ENCODE results near the gene KRTAP17-1.
"Not testable (repeated sequence)": the region's sequence is repeated elsewhere in the genome, so short reads cannot be mapped to it uniquely, and the experiment has no call there.

The KRTAP17-1 gene

DNA sequence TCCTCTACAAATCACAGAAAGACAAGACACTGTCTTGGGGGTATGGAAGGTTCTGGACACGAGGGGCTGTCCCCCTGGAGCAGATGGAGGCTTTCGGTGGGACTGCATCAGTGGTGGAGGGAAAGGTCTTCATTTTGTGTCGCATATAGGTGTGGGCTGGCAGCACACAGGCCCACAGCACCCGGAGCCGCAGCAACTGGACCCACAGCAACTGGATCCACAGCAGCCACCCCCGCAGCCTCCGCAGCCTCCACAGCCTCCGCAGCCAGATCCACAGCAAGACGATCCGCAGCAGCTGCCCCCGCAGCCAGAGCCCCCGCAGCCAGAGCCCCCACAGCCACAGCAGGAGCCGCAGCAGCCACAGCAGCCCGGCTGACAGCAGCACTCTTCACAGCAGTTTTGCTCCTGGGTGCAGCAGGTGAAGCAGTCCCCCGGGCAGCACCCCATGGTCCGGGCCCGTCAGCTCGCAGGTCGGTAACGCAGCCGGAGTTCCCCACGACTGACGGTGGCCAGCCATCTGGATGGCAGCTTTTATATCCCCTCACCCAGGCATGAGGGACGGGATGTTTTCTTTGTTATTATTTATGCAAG, at the start of gene KRTAP17-1:
Gene KRTAP17-1 (minus strand): TSS at position 507 of the 591 bp plus-strand sequence. CDS start 60 bp downstream, at position 447.
- no peak for DNase-seq (ENCODE audit: low spot score)

GRCh38 chr17:41363881-41364280, 48.4 kb upstream of the KRTAP17-1 start:
- DNase-seq (ENCODE audit: low spot score) = no peak

GRCh38 chr17:41360296-41360995, 44.9 kb upstream of the KRTAP17-1 start:
- DNase-seq (ENCODE audit: low spot score) = no peak

DNA sequence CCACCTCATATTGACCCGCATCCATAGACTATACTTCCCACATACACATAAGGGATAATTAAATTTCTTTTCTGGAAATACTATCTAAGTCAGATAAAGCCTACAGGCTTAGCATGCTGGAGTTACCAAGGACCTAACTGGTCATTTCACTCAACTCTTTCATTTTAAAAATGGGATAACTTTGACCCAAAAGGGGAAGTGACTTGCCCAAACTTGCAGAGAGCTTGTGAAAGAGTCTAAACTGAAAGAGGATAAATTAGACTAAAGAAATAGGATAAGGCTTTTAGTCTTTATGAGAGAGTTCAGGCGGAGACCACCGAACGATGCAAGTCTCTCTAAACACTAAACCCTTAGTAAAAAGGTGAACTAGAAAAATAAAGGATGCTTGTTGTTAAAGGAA, 39.0 kb upstream of the KRTAP17-1 start:
- DNase-seq (ENCODE audit: low spot score) = no peak

DNA sequence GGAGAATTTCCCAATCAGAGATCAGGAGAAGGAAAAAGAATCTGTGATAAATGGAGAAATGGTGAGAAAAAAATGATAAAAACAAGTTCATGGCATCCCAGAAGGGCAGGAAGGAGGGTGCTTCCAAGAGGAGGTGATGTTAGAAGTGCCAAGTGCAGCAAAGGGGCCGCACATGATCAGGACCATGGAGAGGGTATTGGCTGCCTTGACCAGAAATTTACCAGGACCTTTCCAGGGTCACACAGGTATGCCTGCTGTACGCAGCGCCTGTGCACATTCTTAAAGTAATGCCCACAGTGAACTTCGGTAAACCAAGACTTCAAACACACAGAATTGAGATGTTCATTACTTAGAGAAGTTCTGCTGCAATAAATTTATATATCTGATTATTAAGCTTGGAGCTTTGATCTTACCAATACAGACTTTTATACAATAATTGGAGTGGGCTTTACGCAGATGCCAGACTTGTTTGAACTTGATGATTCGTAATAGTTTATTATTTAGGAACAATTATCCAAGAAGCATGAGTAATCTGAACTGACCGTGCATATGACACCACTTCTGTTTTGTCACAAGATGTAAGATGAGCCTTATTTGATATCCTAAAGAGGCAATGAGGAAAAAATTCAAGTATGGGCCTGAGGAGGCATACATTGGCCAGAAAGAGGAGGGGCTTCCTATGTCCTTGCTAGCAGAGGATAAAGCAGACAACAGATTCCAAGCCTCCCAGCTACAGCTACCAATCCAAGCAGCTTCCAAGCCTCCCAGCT, 37.3 kb upstream of the KRTAP17-1 start:
- DNase-seq (ENCODE audit: low spot score) = no peak

DNA sequence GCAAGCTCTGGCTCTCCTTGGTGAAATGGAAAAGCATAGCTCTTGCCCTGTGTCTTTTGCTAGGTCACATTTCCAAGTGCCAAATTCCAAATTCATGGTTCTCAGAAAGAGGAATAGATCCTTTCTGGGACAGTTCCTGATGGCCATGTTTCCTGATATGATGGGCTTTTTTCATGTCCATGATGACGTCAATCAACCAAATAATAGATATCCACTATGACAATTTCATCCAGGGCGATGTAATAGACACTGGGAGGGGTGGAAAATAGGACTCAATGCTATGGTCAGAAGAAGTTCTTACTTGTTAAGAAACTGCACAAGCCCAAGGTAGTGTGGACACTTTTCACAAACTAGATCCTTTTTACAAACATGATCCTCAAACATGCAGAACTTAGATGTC, 35.7 kb upstream of the KRTAP17-1 start:
- no peak for DNase-seq (ENCODE audit: low spot score)

DNA sequence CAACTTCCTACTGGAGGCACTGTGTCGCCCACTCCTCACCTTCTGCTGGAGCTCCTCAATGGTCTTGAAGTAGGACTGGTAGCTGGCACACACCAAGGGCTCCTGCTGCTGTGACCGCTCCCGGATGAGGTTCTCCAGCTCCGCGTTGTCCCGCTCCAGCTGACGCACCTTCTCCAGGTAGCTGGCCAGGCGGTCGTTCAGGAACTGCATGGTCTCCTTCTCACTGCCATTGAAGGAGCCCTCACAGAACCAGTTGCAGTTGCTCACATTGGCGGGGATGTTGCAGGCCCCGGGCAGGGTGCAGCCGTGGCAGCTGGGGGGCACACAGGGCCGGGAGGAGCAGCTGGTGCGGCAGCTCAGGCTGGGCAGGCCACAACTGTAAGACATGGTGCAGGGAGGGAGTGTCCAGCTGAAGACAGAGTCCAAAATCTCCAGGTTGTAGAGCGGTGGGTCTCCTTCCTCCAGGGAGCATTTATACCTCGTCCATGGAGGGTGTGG, 34.9 kb upstream of the KRTAP17-1 start, which contains the start of gene KRT33A:
Gene KRT33A (minus strand): TSS at position 448 of the 498 bp plus-strand sequence. CDS start 61 bp downstream, at position 387.
- not testable (repeated sequence) for DNase-seq (ENCODE audit: low spot score)

DNA sequence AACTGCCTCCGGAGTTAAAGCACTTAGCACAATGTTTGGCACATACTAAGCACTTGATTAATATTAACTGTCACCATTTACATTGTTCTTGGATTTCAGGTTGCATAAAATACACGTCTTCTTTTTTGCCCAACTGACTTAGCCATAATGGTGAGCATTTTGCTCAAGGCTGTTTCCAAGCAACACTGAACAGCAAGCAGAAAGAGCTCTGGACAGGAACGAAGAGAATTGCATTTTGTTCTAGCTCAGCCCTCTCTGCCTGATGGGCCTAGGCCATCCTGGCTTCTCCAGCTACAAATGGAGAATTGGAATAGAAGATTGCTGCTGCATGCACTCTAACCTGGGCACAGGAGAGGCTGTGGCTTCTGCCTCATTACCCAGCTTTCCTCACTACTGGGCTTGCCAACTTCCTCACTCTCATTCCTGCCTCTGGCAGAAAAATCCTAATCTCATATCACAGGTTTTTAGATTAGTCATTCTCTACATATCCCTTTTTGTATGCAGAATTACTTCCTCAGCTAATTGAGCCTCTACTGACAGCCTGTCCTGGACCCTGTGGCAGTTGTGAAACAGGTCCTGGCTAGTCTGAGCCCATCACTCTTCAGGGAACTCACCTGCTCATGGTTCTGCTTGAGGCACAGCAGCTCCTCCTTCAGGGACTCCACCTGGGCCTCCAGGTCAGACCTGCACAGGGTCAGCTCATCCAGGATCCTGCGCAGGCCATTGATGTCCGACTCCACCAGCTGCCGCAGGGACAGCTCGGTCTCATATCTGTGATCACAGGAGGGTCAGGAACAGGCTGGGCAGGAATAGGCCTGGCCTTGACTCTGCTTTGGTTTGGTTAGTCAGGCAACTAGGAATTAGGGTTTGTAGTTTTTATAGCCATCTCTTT, 32.6 kb upstream of the KRTAP17-1 start:
- DNase-seq (ENCODE audit: low spot score) = no peak

- not testable (repeated sequence) for DNase-seq (ENCODE audit: low spot score)
Observed at GRCh38 chr17:41346421-41346820, 30.9 kb upstream of the KRTAP17-1 start.

DNA sequence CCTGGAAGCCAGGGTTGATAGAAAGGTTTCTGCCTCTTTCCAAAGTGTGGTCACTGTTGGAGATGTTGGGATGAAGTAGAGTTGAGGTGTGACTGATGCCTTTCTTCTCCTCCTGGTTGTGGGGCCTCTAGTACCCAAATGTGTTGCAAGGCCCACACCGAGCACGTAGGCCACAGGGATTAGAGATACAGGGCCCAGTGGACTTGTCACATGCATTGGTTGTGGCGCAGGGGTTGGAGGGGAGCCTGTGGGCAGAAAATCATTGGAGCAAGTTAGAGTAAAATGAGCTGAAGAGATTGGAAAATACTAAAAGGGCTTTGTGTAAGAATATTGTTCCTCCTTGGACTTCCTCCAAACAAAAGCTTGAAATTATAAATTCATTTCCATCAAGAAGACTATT, 30.5 kb upstream of the KRTAP17-1 start:
- no peak for DNase-seq (ENCODE audit: low spot score)

DNA sequence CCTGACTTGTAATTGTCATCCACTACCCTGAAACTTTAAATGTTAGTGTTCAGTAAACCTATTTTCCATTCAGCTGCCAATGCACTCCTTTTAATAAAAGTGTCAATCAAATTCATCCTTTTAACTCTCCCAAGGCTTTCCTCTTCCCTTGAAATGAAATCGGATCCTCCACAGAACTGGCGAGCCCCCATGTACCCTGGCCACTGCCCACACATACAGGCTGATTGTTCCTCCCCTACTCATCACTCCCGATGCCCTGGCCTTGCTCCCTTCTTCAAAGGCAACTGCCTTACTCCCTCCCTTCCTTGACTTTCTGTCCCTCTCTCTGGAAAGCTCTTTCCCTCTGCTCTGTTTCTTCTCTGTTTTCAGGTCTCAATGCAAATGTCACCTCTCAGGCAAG, 27.5 kb upstream of the KRTAP17-1 start:
- no peak for DNase-seq (ENCODE audit: low spot score)

GRCh38 chr17:41340934-41341861, 25.7 kb upstream of the KRTAP17-1 start:
- no peak for DNase-seq (ENCODE audit: low spot score)

GRCh38 chr17:41340494-41340893, 25.0 kb upstream of the KRTAP17-1 start:
- DNase-seq (ENCODE audit: low spot score) = no peak

DNA sequence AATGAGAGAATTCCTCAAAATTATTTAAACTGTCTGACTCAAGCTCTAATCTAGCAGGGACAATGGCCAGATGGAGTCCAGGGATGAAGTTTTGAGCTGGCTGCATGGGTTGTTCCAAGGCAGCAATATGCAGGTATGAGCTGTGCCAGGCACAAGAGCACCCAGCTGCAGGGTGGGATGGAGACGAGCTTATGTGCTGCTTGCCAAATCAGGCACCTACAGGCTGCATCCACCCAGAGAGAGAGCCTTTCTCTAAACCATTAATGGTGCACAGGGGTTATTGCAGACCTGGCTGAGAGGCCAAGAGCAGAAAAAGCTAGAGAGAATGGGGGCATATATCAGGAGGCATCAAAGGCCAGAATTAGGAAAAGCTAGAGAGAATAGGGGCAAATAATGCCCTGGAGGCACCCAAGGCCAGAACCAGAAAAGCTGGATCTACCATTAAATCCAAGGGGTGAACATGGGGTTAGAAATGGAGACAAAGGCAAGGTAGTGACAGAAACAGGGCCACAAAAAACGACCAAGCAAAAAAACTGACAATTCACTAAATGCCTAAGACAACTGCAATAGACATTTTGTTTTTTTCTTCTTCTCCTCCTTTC, 24.2 kb upstream of the KRTAP17-1 start:
- no peak for DNase-seq (ENCODE audit: low spot score)

GRCh38 chr17:41338961-41339485, 23.5 kb upstream of the KRTAP17-1 start:
- DNase-seq (ENCODE audit: low spot score) = no peak

DNA sequence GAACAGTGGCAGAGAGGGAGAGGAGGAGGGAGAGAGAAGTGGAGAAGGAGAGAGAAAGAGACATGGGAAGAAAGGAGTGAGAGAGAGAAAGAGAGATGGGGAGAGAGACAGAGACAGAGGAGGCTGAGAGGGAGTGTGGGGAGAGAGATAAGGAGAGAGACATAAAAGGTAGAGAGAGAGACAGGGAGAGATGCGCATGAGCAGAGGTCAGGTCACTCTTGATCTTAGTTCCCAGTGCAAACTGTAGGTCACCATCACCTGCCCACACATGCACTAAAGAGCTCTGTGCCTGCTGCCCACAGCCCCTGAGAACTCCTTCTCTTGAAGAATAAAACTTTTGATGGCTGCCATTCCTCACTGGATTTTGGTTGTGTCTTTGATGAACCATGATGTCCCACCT, 20.2 kb upstream of the KRTAP17-1 start:
- DNase-seq (ENCODE audit: low spot score) = no peak

DNA sequence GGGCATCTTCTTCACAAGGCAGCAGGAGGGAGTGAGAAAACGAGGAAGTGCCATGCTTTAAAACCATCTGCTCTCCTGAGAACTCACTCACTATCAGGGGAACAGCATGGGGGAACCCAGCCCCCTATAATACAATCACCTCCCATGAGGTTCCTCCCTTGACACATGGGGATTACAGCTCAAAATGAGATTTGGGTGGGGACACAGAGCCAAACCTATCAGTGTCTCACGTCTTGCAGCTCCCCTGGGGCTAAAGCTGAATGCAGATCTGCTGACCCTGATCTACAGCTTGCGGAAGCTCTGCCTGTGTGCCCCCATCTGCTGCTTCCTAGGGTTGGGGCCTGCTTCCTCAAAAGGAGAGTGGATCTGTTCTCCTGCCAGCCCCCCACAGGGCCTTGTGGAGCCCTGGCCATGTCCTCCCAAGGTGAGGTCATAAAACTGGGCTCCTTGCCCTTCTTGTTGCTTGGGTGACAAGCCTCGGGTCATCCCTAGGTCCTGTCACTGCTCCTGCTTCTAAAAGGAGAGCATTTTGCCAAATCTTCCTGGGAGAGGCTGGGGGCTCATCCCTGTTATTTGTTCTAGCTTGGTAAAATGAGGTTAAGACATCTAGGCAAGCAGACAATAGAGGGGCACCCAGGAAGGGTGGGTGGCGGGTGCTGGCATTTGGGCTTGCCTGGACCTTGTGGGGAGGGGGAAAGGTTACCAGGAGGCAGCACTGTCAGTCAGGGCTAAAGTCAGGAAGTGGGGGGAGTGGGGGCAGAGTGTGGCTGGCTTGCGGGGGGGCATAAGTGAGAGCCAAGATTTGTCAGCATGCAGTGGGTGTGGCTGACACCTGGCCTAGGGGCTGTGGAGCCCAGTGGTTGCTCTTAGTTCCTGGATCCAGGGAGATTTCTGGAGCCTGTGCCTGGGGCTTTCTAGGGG, 19.1 kb upstream of the KRTAP17-1 start:
- DNase-seq (ENCODE audit: low spot score) = no peak

GRCh38 chr17:41333836-41334235, 18.3 kb upstream of the KRTAP17-1 start:
- DNase-seq (ENCODE audit: low spot score) = no peak

- no peak for DNase-seq (ENCODE audit: low spot score)
Observed at GRCh38 chr17:41333098-41333497, 17.6 kb upstream of the KRTAP17-1 start.

Data from hematopoietic multipotent progenitor cell treated with erythropoietin and hydrocortisone succinate and interleukin-3 and kit ligand, for 17 days (in vitro differentiated cells).